A549 (cell line): Measurements from ENCODE around the gene MYL12A. TPM values are rescaled to one million over a fixed set of nuclear protein-coding genes. Genes with fewer than 3 reads are reported as not detected.
A peak's percentile ranks its signal among the peaks of the same experiment; 100 is the strongest.
"Not testable (repeated sequence)": the region's sequence is repeated elsewhere in the genome, so short reads cannot be mapped to it uniquely, and the experiment has no call there.

Experiments
- ATAC-seq, 2 experiments: fragments of 200-7000 bp in 1 of 2; fragments of >200 bp in 1 of 2; cut with Nextera tagmentation in 1 of 2; cut with Tn5 transposase in 1 of 2; 3 replicates each; pipeline versions ENCODE4 v1.8.0 to v1.9.1; 2018 to 2020; ENCODE audit warnings: mild to moderate bottlenecking in 1 of 2, moderate library complexity in 1 of 2
- CTCF ChIA-PET: fragments of 300-600 bp; sonication (Branson Sonifier 250); formaldehyde crosslinking; extraction: SDS; loops from one replicate; lab custom pipeline; 2021; ENCODE audit warnings: antibody characterized with exemption, inconsistent platforms; lab: Yijun Ruan, JAX
- POLR2A ChIA-PET: fragments of 350-600 bp; formaldehyde crosslinking; extraction: SDS; loops from one replicate; lab custom pipeline; 2021; ENCODE audit warnings: antibody characterized with exemption, inconsistent platforms; lab: Yijun Ruan, JAX
- DNase-seq, 2 experiments: peaks; one replicate each; pipeline versions ENCODE4 v3.0.0 to v3.0.0-alpha.2; 2011 to 2016; ENCODE audit warnings: low read depth in 1 of 2, low spot score in 1 of 2
- FAIRE-seq: peaks from 2 replicates; lab custom pipeline; 2011; peaks lifted over from hg19 to GRCh38; lab: Jason Lieb, UNC
- H3K27ac ChIP-seq, 2 experiments: fragments of >200 bp; sonication (Bioruptor Twin); formaldehyde crosslinking; 3 replicates each; pipeline ENCODE4 v1.5.1; 2016 to 2017
- H3K4me1 ChIP-seq: fragments of >200 bp; sonication (Bioruptor Twin); formaldehyde crosslinking; 3 replicates; pipeline ENCODE4 v1.6.1; 2016
- H3K4me2 ChIP-seq: fragments of >200 bp; sonication (Bioruptor Twin); formaldehyde crosslinking; 3 replicates; pipeline ENCODE4 v1.6.1; 2016
- H3K4me3 ChIP-seq: fragments of >200 bp; sonication (Bioruptor Twin); formaldehyde crosslinking; 3 replicates; pipeline ENCODE4 v1.5.1; 2016
- H3K9me3 ChIP-seq: fragments of >200 bp; sonication (Bioruptor Twin); formaldehyde crosslinking; 3 replicates; pipeline ENCODE4 v1.6.1; 2016
- CBX8 ChIP-seq: fragments of 200-600 bp; sonication (generic); IDR thresholded peaks from 2 replicates; pipeline ENCODE4 v1.6.1; 2016
- CTCF ChIP-seq: fragments of >200 bp; sonication (Bioruptor Twin); formaldehyde crosslinking; IDR thresholded peaks from 3 replicates; pipeline ENCODE4 v1.5.1; 2016
- E2F6 ChIP-seq: IDR thresholded peaks from 2 replicates; pipeline ENCODE4 v1.6.1; 2012; ENCODE audit warnings: low read depth, borderline replicate concordance
- EHMT2 ChIP-seq: fragments of 200-600 bp; sonication (generic); IDR thresholded peaks from 2 replicates; pipeline ENCODE4 v1.6.1; 2016; ENCODE audit warnings: antibody characterized with exemption, low read depth, mild to moderate bottlenecking, moderate library complexity
- ELK1 ChIP-seq: fragments of 150-350 bp; IDR thresholded peaks from 2 replicates; pipeline ENCODE4 v1.6.1; 2014; ENCODE audit warnings: low read depth, mild to moderate bottlenecking, low read length
- FOSB ChIP-seq: fragments of 250-450 bp; sonication (Bioruptor Pico); IDR thresholded peaks from 2 replicates; pipeline ENCODE4 v1.5.0; 2020; ENCODE audit warnings: mild to moderate bottlenecking, moderate library complexity
- HMGXB4 ChIP-seq: fragments of 250-450 bp; sonication (Bioruptor Pico); IDR thresholded peaks from 2 replicates; pipeline ENCODE4 v1.5.0; 2021; ENCODE audit warnings: mild to moderate bottlenecking, moderate library complexity, borderline replicate concordance
- JUNB ChIP-seq: fragments of >200 bp; sonication (Bioruptor Twin); formaldehyde crosslinking; IDR thresholded peaks from 2 replicates; pipeline ENCODE4 v1.6.1; 2016
- KDM1A ChIP-seq: fragments of 200-600 bp; sonication (generic); IDR thresholded peaks from 2 replicates; pipeline ENCODE4 v1.6.1; 2016; ENCODE audit warnings: low read depth, mild to moderate bottlenecking
- MAX ChIP-seq: IDR thresholded peaks from 2 replicates; pipeline ENCODE4 v1.6.1; 2012
- NFE2L2 ChIP-seq: fragments of 150-350 bp; conservative IDR thresholded peaks from 2 replicates; pipeline ENCODE4 v1.6.1; 2014; ENCODE audit warnings: low read length
- NPAS2 ChIP-seq: fragments of 250-450 bp; sonication (Bioruptor Pico); IDR thresholded peaks from 2 replicates; pipeline ENCODE4 v1.8.0; 2022; ENCODE audit warnings: mild to moderate bottlenecking, moderate library complexity, borderline replicate concordance
- RAD21 ChIP-seq, 2 experiments: fragments of >200 bp in 1 of 2; sonication (Bioruptor Twin) in 1 of 2; formaldehyde crosslinking in 1 of 2; IDR thresholded peaks in 1 of 2; conservative IDR thresholded peaks in 1 of 2; 2 replicates in 1 of 2; 3 replicates in 1 of 2; pipeline ENCODE4 v1.6.1; 2012 to 2018; ENCODE audit warnings: inconsistent platforms in 1 of 2
- SMC3 ChIP-seq: fragments of >200 bp; sonication (Bioruptor Twin); formaldehyde crosslinking; IDR thresholded peaks from 3 replicates; pipeline ENCODE4 v1.6.1; 2018; ENCODE audit warnings: inconsistent platforms
- ZC3H11A ChIP-seq: fragments of 450-650 bp; IDR thresholded peaks from 2 replicates; pipeline ENCODE4 v1.6.1; 2014; ENCODE audit warnings: antibody characterized with exemption, mild to moderate bottlenecking
- ZFP36 ChIP-seq: fragments of 450-650 bp; IDR thresholded peaks from 2 replicates; pipeline ENCODE4 v1.6.1; 2014; ENCODE audit warnings: borderline replicate concordance; ENCODE audit not compliant: partially characterized antibody
- ZSCAN20 ChIP-seq: fragments of 250-450 bp; sonication (Bioruptor Pico); IDR thresholded peaks from 2 replicates; pipeline ENCODE4 v1.8.0; 2022; ENCODE audit warnings: mild to moderate bottlenecking, moderate library complexity
- WGBS: methylation state at CpG from one replicate; pipeline ENCODE4 v1.1.6; 2017; ENCODE audit errors: missing lambda C conversion rate; 5-methylcytosine and 5-hydroxymethylcytosine counted together
- polyA plus RNA-seq, 4 experiments: library from polyadenylated mRNA; depleted of rRNA in 3 of 4; stranded (reverse); fragments of >200 nt; fragmentation: RNase III in 1 of 4; extraction: RNeasy Plus Mini Kit Qiagen cat#74134 plus additional on column Dnase treatment in 1 of 4; gene quantifications; 2 replicates in 3 of 4; 3 replicates in 1 of 4; pipeline ENCODE4 v1.2.3, GENCODE V29; 2011 to 2017

MYL12A gene
- polyA plus RNA-seq, 2 of the 4 experiments (the other 2 are of a cell fraction), result 510 to 514 TPM

- Histone ChIP-seq H3K4me2 (no peak overlapping the region), H3K4me1 (peaks cover 20% of the 10 kb centered on the region), H3K4me3 (no peak overlapping the region), H3K9me3 (no peaks in the 10 kb centered on the region), H3K27ac (no peak overlapping the region)
- ATAC-seq (no peak), DNase-seq (no peak), FAIRE-seq (no peak)
- CTCF ChIA-PET, result interaction anchor here (1.4 kb wide), 1 partner anchor 597 kb away, joined by 3 read pairs; no protein-coding TSS in a partner anchor
- TF ChIP-seq EHMT2 (no peak), NPAS2 (CRISPR knock-in tag) (no peak), NFE2L2 (no peak), SMC3 (no peak)
- POLR2A ChIA-PET, result no interaction called here
- WGBS, result 60% methylated on average over 3 of the region's 3 CpGs
Measured at GRCh38 chr18:3273042-3273441, 25.4 kb downstream of the MYL12A start.

- H3K4me2 ChIP-seq, H3K4me3 ChIP-seq, ATAC-seq, POLR2A ChIA-PET, FAIRE-seq, H3K9me3 ChIP-seq, DNase-seq, H3K27ac ChIP-seq: not testable (repeated sequence)
- WGBS, result 87% methylated on average over 7 of the region's 7 CpGs
- peaks cover 13% of the 10 kb centered on the region for H3K4me1 ChIP-seq
- CTCF ChIA-PET, result interaction anchor here (1.0 kb wide), 1 partner anchor 316 kb away, joined by 3 read pairs; no protein-coding TSS in a partner anchor
Measured at GRCh38 chr18:3277643-3278213, 30.1 kb downstream of the MYL12A start.

GRCh38 chr18:3279201-3280185 is 31.9 kb downstream of the MYL12A start:
- ChIA-PET CTCF (interaction anchor here (0.5 to 2.0 kb wide), 6 partner anchors 16 to 590 kb away, joined by 3 to 10 read pairs (median 4); no protein-coding TSS in a partner anchor), POLR2A (interaction anchor here (0.6 kb wide), 1 partner anchor 323 kb away, joined by 3 read pairs; no protein-coding TSS in a partner anchor)
- Histone ChIP-seq H3K4me3 (no peak overlapping the region), H3K27ac (peak overlapping the region in 1 of 2 experiments; percentile 50; a peak in 2 of 6 replicates), H3K9me3 (no peaks in the 10 kb centered on the region), H3K4me2 (no peak overlapping the region), H3K4me1 (peaks cover 13% of the 10 kb centered on the region)
- DNase-seq, result no peak
- TF ChIP-seq ZC3H11A, result no peak
- no peak for TF ChIP-seq ELK1
- 70% methylated on average over 14 of the region's 14 CpGs for WGBS
- peak; percentile 39 to 60 for ATAC-seq
- FAIRE-seq, result no peak

- CTCF ChIA-PET, result interaction anchor here (0.6 to 3.6 kb wide), 20 partner anchors 10 to 825 kb away, joined by 3 to 26 read pairs (median 5); no protein-coding TSS in a partner anchor
- WGBS, result 28% methylated on average over 2 of the region's 2 CpGs
- POLR2A ChIA-PET, result interaction anchor here (1.7 kb wide), 1 partner anchor 313 kb away, joined by 3 read pairs; no protein-coding TSS in a partner anchor
- no peak for FAIRE-seq
- Histone ChIP-seq H3K27ac (peak overlapping the region; percentile 86 to 89), H3K4me1 (peaks cover 13% of the 10 kb centered on the region), H3K9me3 (no peaks in the 10 kb centered on the region), H3K4me2 (peak overlapping the region; percentile 55), H3K4me3 (no peak overlapping the region)
- peak; percentile 54 to 83; a peak in 4 of 6 replicates for ATAC-seq
- TF ChIP-seq E2F6, result no peak
- no peak for TF ChIP-seq KDM1A
- TF ChIP-seq JUNB, result no peak
- no peak for TF ChIP-seq NPAS2 (CRISPR knock-in tag)
- TF ChIP-seq ZSCAN20 (CRISPR knock-in tag), result no peak
- no peak for TF ChIP-seq HMGXB4
- no peak for TF ChIP-seq CBX8
- no peak for TF ChIP-seq ZFP36
- no peak for TF ChIP-seq MAX
- TF ChIP-seq SMC3, result peak; percentile 78
- peak; percentile 64 for TF ChIP-seq CTCF
- TF ChIP-seq FOSB (CRISPR knock-in tag), result no peak
- peak; percentile 84 to 86 for TF ChIP-seq RAD21 (conservative IDR thresholded peaks at IDR 0.05 in 1 of 2, IDR thresholded peaks at IDR 0.05 in 1 of 2)
- DNase-seq, result peak; percentile 55 to 78
Measured at GRCh38 chr18:3281456-3282400, 34.1 kb downstream of the MYL12A start.
